Inflammatory macrophage (primary cell): ENCODE results near the gene TMEM238L.
A peak's percentile ranks its signal among the peaks of the same experiment; 100 is the strongest.

Experiments used
- DNase-seq, 2 donors: peaks; one replicate each; pipeline ENCODE4 v3.0.0-alpha.2; 2020 to 2022

The TMEM238L gene

DNA sequence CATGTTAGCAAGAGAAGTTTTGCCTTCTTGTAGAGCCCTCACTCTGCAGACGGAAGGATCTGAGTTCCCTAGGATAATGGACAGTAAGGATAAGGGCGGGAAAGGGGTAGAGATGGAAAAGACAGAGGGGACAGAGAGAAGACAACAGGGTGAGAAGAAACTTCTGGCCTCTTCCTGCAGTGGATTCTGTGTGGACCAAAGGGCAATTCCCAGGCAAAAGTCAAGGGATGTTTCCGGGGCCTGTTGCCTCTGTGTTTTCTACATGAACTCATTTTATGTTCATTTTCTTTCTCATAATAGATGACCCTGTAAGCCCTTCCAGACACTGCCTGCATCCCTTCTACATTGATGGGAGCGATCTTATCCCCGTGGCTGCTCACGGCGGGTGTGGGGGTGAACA lies 647 bp upstream of the TMEM238L start:
- no peak for DNase-seq

DNA sequence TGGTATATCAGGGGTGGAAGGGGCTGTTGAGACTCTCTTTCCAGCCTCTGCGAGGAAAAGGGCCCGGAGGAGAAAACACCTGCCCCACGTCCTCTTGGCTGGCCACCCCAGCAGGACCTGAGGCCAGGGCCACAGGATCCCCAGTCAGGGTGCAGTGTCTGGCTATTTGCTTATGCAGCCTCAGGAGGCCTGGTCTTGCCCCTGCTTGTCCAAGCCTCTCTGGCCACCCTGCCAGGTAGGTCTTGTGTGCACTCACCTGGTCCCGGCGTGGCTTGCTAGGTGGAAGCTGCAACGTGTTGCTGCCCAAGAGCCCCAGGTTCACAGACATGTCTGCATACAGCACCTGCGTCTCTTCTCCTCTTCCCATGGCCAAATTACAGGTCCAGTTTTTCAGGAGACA lies 549 bp downstream of the TMEM238L start:
- no peak for DNase-seq

DNA sequence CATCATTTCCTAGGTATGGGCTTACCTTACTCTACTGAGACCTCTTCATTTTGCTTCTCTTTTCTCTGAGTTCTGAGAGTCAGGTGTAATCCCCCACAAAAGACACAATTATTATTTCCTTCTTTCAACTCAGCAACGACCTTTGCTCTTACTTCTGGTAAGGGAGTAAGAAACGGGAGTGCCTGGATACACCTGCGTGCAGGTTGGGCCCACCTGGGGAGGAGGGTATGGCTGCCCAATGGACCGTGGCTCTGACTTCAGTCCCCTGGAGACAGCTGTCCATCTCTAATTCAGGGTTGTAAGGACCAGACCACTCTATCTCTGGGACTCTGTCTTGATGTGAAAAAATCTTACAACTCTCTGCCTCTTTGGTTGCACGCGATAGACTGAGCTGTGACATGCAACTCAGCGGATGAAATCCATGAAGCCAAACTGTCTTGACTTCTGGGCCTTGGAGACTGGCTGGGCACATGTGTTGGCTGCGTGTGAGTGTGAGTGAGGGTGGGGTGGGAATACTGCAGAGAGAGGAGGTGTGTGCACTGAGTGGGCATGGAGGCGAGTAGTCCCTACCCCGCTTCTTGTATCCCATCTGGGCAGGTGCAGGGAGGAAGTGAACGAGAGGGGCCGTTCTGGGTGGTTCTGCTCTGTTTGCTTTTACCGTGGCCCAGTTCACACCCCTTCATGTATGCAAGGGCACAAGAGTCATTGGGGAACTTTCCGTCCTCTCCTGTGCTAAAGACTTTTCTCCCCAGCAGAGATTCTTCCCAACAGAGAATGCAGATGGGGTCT lies 1.2 kb downstream of the TMEM238L start:
- DNase-seq = no peak

DNA sequence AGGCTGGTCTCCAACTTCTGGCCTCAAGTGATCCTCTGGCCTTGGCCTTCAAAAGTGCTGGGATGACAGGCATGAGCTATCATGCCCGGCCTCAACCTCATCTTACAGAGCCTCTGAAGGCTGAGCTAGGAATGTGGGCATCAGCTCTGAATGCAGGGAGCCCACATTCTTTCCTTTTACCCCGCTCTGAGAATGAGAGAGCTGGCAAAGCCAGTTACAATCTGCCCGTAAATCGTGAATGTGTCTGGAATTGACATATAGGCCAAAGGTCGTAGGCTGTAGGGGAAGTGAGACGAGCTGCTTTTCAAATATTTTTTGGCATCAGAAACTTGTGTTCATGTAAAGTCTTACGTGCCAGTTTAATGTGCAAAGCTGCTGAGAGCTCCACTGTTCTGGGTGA lies 4.5 kb downstream of the TMEM238L start:
- DNase-seq = no peak

DNA sequence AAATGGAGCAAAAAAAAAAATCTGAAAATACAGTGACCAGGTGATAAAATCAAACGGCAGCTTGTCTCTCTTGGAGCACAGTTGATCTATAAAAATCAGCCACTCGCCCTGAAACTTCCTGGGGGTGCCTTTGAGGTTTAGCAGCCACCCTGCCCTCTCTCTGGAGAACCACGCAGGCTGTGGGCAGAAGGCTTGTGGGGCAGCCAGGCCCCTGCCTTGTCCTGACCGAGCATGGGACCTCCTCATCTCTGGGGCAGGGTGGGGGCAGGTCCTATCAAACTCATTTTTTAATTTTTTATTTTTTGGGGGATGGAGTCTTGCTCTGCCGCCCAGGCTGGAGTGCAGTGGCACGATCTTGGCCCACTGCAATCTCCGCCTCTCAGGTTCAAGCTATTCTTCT lies 5.0 kb downstream of the TMEM238L start:
- no peak for DNase-seq

DNA sequence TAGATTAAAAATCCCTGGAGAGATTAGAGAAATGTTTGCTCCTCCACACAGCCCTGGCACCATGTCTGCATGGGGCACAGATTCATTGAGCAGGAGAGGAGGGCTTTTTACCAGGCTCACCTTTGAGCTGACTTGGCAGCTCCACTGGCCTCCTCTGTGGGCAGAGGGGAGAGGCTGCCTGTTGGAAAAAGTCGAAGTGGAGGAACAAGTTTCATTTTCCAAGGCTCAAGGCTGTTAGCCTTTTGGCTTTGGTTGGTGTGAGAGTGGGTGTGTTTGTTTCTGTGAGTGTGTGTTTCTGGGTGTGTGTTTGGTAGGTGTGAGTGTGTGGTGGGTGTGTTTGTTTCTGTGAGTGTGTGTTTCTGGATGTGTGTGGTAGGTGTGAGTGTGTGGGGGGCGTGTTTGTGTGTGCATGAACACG lies 5.6 kb downstream of the TMEM238L start:
- no peak for DNase-seq

DNA sequence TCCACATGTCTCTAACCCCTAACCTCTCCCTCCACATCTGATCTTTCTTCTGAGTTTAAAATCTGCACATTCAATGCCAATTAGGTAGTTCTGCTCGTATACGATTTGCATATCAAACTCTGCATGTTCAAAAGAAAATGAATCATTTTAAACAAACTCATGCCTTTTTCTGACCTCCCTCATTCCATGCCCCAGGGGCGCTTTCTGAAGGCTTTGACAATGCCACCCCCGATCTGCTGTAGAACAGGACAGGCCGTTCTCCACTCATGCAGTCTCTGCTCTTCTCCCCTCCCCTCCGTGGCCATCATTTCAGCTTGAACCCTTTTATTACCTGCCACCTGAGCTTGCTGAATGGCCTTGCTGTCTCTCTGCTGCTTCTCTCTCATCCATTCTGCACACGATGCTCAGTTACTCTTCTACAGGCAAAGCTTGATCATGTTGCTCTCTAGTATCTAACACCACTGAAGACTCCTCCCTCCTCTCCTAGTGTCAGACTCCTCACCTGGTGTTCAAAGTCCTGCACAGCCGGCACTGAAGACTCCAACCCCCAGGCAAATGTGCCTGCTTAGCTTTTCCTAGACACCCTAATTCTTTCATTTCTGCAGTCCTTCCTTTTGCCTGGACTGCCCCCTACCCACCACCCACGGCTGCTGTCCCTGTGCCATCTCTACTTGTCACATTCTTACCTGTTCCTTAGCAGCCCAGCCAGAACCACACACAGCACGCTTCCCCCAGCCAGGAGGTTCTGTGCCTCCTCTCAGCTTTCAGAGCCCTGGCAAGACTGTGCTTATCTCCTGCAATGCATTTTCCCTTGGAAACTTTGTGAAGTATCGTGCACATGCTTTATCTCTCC lies 6.2 kb downstream of the TMEM238L start:
- DNase-seq = no peak

DNA sequence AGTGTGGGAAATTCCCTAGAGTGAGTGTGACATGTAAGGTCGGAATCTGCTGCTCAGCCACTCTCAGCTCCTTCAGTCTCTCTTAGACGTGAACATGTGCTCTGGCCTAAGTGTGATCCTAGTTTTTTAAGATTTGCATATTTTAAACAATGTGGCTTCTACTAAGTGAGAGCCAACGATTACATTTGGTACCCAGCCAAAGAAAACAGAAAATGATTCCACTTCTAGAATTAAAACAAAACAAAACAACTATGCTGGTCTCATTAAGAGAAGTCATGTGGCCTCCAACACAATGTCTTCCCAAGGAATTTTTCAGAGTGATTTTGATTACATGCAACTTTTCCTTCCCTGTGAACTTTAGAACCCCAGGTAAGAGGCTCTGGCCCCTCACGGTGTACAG lies 10.1 kb downstream of the TMEM238L start:
- no peak for DNase-seq

DNA sequence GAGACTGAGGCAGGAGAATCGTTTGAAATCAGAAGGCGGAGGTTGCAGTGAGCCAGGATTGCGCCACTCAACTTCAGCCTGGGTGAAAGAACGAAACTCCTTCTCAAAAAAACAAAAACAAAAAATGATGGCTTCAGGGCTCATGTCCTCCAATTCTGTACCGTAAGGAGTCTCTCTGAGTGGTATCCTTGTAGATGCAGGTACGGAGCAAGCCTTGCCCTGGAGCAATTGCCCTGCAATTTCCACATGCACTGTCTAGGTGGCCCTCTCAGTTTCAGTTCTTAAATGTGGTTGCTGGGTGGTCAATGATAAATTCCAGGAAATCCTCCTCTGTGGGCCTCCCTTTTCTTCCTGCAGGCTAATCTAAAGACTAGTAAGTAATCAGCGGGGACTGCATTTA lies 10.6 kb downstream of the TMEM238L start:
- DNase-seq = no peak

DNA sequence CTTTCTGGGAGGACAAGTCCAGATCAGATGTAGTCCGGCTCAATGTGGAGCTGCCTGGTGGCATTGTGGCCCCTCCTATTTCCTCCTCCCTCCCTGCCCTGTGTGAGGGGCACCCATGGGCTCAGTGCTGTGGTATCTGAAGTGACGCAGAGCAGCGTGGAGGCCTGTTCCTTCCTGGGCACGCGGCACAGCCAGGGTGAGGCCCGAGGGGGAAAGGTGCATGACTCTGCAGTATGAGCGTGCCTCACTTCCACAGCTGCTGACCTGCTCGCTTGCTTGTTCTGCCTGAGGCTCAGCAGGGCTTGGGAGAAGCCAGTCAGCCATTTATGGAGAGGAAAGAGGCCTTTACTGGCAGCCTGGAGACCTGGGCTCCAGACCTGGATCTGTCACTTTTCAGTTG lies 11.7 kb downstream of the TMEM238L start:
- no peak for DNase-seq

DNA sequence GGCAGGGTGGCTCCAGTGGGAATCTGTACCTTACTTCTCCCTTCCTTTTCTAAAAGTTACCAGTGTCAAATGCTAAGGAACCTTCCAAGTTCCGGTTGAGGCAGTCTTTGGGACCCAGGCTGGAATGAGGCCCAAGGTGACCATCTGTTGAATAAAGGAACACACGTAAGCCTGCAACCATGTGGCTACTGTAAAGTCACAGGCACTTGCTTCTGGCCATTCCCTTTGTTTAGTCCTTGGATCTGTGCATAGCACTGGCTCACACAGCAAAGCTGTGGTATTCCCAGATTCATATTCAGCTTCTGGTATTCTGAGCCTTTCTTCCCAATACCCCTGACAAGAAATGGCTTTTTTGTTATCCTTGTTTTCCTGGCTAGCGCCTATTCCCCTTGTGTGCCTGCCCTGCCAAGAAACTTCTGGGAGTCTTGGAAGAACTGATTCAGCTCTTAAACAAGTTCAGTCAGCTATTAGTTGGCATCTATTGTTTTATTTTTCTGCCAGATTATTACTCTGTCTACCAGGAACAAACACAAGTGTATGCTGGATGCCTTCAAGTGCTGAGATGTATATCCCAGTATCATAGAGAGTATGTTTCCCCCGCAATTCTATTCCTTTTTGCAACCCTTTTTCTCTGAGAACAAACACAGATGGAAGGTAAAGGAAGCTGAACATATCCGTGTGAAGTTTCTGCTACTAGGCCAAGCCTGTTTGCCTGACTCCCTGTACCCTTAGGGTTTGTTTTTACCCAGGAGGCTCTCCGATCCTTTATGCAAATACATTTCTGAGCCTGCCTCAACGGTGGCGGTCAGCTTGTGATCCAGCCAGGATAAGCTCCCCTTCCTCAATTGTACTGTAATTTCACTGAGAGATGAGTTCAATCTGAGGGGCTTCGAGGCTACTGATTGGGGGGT lies 13.2 kb downstream of the TMEM238L start:
- no peak for DNase-seq

DNA sequence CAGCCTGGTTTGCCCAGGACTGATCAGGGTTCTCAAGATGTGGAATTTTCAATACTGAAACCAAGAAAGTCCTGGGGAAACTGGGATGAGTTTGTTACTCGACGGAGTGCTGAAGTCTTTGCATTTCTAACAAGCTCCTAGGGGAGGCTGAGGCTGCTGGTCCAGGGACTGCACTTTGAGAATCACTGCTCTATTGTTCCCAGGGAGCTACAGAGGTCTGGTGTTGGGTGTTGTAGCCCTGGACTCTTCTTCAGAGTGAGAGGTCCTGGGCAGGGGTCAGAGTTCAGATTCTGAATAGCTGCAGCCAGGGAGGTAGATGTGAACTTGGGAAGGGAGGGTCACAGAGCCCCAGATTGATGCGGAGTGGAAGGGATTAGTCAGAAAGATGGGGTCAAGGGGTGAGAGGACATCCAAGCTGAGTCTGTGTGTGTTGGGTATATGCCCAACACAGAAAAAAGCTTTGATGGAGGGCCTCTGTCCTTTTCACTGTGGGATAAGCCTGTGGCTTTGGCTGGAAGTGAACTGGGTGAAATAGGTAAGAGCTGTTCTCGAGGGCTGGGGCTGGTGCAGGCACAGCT lies 14.1 kb downstream of the TMEM238L start:
- no peak for DNase-seq

DNA sequence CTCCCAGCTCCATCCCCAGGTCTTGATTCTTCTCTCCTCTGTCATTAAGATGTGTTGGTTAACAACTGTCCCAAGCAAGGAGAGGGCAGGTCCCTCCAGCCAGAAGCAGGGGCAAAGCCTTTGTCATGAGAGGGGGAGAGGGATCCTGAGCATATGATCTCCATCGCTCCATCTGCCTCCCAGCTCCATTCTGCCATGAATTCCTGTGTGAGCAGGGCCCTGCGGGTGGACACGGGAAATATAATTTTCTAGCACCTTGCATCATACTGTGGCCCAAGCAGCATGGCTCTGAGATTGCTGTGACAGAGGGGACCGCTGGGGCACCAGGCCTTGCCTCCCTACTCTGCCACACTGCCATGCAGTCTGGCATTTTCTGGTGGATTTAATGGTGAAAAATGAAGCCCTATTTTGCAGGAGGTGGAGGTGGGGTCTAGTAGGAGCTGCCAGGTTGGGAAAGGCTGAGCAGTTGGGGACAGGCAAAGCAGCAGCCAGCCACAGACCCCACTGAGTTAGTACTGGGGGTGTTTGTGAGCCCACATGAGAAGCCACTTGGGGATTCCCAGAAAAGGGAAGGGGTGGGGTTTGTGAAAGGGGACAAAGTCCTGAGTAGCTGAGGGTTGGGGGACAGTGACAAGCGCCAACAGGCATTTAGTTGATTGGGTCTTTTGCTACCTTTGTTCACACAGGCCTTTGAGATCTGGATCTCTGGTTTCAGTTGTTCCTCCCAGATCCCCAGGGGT lies 16.4 kb downstream of the TMEM238L start:
- no peak for DNase-seq

DNA sequence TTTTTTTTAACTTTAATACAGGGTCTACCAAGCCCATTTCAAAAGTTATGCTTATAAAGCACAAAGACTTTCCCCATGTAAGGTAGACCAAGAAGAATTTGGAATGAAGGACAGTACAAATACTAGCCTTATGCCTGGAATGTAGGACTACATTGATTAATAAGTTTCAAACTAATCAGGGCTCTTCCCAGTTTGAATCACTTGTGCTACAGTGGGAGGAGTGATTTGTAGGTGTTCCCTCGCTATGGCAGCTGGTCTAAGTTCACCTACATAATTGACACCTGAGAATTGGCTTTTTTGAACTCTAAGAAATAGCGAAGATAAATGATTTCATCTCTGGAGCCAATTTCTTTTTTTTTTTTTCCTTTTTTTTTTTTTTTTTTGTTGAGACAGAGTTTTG lies 18.6 kb downstream of the TMEM238L start:
- no peak for DNase-seq

DNA sequence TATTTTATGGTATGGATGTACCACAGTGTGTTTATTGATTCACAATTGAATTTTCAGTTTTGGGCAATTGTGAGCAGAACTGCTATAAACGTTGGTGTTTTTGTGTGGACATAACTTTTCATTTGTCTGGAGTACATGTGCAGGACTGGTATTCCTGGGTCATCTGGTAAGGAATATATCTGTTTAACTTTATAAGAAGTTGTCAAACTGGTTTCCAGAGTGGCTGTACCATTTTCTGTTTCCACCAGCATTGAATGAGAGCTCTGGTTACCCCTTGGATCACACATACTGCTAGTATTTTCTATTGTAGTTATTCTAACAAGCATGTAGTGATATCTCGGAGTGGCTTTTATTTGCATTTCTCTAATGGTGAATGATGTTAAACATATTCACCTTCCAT lies 24.3 kb downstream of the TMEM238L start:
- DNase-seq = no peak

DNA sequence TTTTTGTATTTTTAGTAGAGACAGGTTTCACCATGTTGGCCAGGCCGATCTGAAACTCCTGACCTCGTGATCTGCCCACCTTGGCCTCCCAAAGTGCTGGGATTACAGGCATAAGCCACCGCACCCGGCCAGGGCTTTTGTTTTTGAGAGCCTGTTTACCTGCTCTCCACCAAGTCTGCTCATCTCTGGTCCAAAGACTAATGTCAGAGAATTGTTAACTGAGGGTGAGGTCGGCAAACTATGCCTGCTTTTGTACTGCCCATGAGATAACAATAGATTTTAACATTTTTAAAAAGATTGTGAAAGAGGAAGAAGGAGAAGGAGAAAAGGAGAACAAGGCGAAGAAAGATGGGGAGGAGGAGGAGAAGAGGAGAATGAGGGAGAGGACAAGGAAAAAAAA lies 26.0 kb downstream of the TMEM238L start:
- DNase-seq = no peak

DNA sequence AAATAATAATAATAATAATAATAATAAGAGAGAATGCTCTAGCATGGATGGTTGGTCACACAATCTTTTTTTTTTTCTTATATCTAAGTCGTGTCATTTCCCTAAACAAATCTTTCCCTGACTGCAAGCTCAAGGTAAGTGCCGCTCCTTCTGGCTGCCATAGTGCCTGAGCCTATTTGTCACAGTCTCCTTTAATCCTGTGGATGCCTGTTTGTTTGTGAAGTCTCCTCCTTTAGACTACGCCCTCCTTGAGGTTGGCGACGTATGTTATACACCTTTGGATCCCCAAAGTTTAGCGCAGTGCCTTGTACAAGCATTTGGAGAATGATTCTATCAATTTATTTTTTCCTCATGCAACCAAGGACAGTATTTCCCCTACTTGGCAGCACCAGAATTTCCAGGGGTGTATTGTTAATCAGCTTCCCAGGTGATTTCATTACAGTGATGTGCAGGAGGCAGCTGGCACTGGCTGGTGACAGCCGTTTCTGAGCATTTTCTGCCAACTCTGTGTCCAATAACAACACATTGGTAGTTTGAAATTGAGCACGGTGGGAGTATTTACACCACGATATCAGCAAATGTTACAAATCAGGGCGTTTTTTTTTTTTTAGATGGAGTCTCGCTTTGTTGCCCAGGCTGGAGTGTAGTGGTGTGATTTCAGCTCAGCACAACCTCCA lies 26.6 kb downstream of the TMEM238L start:
- DNase-seq = no peak

DNA sequence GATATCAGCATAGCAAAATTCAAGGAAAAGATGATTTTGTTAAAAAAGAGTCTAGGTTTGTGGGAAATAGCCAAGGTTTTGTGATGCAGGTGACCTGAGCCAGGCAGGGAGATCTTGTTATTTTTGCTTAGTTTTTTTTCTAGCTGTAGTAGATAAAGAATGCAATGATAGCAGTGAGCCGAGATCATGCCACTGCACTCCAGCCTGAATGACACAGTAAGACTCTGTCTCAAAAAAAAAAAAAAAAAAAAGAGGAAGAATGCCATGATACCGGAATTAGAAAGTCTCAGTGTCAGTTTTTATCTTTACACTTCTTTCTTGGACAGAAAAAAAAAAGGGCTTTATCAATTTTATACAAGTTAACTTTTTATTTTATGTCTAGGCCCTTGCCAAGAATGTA lies 27.5 kb downstream of the TMEM238L start:
- DNase-seq = peak; percentile 38 to 41

DNA sequence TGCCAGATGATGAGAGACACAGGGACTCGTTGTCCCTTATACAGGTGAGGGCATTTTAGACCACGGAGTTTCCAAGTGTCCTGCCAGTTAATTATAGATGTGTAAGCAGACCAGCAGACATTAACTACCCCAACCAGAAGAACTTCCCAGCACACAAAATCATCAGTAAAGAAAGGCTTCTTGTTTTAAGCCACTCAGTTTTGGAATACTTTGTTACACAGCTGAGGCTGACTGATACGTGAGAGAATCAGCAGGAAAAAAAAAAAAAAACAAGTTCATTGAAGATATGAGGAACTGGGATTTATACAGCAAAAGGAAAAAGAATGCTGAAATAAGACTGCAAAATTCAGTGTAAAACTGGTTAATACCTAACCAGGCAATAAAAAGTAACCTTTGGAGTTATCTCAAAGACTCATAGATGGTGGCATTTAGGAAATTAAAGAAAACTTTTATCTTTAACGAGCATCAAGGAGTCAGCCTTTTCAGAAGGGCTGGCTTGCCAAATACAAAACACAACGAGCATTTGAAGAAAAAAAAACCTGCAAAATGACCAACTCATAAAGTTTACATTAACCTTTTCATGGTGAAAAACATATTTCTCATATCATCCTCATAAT lies 28.1 kb downstream of the TMEM238L start:
- no peak for DNase-seq

DNA sequence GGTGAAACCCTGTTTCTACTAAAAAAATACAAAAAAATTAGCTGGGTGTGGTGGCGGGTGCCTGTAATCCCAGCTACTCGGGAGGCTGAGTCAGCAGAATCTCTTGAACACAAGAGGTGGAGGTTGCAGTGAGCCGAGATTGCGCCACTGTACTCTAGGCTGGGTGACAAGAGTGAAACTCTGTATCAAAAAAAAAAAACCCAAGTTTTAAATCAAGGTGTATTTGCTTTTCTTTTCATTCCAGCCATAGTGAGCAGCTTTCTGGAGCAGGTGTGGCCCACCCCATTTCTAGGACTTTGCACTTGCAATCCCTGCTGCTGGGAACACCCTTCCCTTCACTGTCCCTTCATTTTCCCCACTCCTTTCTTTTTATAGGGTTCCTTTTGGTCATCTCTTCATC lies 28.8 kb downstream of the TMEM238L start:
- no peak for DNase-seq

DNA sequence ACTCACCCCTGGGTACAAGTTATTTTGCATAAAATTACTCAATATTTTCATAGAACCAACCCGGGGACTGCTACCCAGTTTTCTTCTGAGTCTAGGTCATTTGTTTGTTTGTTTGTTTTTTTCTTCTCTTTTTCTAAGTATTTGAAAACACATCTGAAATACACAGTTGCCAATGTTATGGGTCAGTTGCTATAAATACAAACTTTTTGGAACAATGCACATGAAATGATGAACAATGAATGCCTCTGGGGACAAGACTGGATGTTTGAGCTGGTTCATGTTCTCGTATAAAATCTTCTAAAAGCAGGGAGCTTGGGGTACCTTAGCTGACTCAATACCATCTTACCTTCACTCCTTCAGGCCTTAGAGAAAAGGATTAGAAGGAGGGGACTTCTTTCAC lies 30.5 kb downstream of the TMEM238L start:
- no peak for DNase-seq
